Left kidney (tissue), 2 donors: Measurements from ENCODE around the gene CANT1. TPM values are rescaled to one million over a fixed set of nuclear protein-coding genes. Genes with fewer than 3 reads are reported as not detected.
"Not testable (repeated sequence)": the region's sequence is repeated elsewhere in the genome, so short reads cannot be mapped to it uniquely, and the experiment has no call there.

Source experiments
- DNase-seq: peaks from one replicate; pipeline ENCODE4 v3.0.0-alpha.2; 2013
- polyA plus RNA-seq: library from polyadenylated mRNA; unstranded; fragments of 120-200 nt; gene quantifications from one replicate; pipeline ENCODE4 v1.2.1, GENCODE V29; 2013; ENCODE audit not compliant: insufficient read length

Gene CANT1
- polyA plus RNA-seq, 1 donor, result 44.8 TPM

DNA sequence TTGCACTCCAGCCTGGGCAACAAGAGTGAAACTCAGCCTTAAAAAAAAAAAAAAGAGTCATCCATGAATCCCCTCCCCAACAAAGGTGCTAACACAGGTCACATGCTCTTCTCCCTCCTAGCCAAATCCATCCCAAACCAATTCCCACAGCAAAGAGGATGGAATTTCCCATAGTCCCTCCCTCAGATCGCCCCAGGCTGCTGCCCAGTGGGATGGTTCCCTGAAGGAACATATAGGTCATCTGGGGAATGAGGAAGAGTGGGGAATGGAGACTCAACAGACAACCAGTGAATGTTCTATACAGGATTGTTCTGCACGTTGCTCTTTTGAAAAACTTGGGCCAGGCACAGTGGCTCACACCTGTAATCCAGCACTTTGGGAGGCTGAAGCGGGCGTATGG lies 48.0 kb downstream of the CANT1 start:
- DNase-seq, result no peak

DNA sequence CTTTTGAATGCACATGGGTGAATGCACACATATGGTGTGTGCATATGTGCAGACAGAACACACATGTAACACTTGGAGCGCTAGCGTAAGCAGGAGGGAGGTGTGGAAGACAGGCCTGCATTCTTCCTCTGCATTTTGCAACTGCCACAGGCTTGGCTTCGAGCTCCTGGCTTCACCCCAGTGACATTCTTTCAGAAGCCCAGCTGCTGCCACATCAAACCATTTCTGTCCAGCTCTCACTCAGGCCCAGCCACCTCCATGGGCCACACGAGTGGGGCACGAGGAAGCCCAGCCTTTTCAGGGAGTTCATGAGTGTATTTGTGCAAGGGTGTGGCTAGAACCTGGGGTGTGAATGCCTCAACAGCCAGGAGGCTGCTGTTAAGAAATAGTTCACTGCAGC lies 48.6 kb downstream of the CANT1 start:
- no peak for DNase-seq

DNA sequence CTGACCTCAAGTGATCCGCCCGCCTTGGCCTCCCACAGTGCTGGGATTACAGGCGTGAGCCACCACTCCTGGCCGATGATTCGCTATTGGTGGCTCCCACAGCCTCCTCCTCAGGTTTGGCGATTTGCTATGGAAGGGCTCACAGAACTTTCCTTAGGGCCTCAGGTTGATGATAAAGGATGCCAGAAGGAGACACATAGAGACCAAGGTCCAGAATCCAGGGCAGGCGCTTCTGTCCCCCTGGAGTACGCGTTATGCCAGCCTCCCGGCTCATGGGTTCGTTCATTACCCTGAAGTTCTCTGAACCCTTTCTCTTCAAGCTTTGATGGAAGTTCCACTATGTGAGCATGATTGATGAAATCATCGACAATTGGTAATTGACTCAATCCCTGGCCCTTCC lies 49.8 kb downstream of the CANT1 start:
- no peak for DNase-seq

- DNase-seq, result no peak
These were observed 50.9 kb downstream of the CANT1 start for GRCh38 chr17:78958641-78959127.

- DNase-seq, result no peak
These were observed 52.4 kb downstream of the CANT1 start for GRCh38 chr17:78957128-78957527.

- no peak for DNase-seq
These were observed 53.3 kb downstream of the CANT1 start for GRCh38 chr17:78956254-78956653.

DNA sequence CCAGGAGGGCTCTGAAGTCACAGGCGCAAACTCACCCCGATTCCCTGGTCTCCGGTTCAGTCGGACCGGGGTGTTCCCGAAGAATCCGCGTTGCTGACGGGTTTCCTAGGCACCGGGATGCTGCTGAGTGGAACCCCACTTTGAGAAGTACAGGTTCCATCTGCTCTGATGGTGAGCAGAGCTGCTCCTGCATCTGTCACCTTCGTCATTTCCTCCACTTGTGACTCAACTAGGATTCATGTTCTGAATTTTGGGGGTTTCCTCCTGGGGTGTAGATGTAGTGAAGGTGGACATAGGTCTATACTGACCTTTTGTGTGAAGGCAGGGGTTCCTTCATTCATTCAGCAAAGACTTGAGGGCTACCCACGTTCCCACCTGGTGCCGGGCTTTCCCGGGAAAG lies 54.9 kb downstream of the CANT1 start:
- DNase-seq, result no peak

DNA sequence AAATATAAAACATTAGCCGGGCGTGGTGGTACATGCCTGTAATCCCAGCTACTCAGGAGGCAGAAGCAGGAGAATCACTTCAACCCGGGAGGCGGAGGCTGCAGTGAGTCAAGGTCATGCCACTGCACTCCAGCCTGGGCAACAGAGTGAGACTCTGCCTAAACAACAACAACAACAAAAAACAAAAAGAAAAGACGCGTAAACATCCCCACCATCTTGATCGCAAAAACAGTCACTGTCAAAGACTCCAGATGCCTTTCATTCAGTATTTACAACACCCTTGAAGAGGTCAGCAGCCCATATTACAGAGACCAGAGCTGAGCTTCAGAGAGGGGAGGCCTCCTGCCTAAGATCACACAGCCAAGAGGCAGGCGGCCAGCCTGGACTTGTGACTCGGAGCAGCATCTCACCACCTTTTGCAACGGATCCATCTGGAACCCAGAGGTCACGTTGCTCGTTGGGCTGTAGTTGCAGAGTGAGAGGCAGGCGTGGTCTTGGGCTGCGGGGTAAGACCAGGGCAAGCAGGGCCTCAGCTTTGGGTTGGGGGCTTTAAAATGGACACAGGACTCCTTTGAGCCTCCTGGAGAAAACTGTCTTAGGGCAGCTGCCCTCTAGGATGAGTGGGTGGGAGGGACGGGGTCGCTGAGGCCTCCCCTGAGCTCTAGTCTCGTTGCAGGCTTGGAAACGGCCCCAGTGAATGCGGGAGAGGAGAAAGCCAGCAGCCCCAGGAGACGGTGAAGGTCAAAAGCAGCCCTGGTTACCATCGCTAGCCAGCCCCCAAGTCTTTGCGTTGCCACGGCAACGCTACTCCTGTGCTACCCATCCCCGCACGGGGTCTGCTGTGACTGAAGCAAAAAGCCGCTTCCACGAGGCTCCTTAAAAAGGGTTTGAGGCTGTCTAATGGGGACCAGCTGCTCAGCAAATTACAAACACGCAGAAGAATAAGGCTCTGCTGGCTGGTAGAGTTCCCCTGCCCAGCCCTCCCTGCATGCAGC lies 55.9 kb downstream of the CANT1 start:
- no peak for DNase-seq

- DNase-seq, result no peak
These were observed 56.9 kb downstream of the CANT1 start for GRCh38 chr17:78952706-78953105.

- DNase-seq, result no peak
These were observed 57.5 kb downstream of the CANT1 start for GRCh38 chr17:78951967-78952551.

DNA sequence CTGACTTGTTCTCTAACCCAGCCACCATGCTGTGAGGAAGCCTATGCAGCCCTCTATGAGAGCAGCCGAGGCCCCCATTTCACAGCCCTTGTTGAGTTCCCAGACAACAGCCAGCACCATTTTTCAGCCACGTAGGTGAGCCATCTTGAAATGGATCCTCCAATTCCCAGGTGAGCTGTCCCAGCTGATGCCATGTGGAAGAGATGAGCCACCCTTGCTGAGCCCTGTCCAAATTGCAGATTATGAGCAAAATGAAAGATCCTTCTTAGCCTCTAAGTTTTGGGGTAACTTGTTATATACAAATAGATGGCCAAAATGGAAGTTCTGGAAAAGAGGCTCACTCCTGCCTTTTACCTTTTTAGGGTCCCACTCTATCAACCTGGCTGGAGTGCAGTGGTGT lies 58.7 kb downstream of the CANT1 start:
- no peak for DNase-seq

DNA sequence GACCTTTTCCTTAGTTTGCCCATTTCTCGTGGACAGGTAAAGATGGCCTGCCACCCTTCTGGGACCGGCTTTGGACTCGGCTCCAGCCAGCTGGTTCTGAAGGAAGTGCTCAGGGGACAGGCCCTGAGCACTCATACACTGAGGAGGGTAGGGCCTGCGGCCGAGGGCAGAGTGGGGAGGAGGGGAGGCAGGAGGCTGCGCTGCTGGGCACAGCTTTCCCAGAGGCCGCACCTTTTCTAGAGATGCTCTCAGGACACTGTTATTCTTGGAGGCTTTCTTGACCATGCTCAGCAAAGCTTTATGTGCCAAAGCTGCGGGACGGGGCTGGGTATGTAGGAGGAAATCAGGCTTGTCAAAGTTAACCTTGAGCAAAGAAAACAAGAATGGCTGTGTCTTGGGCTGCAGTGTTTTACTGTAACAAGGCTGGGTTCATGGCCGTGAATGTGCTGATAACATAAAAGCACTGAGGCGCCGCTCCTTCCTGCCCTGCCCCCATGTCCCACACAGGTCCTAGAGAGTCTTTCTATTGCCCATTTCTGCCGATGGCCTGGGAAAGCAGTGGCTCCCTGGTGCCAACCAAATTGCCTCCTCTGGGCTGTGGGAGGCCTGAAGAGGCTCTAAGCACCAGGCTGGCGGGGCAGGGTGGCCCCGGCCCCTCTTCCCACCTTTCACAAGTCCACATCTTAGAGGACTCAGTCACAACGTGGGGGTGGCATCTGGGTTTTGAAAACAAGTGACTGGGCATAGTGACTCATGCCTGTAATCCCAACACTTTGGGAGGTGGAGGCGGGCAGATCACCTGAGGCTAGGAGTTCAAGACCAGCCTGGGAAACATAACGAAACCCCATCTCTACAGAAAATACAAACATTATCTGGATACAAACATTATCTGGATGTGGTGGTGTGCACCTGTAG lies 62.1 kb downstream of the CANT1 start:
- DNase-seq, result no peak

GRCh38 chr17:78946631-78947030 lies 62.9 kb downstream of the CANT1 start:
- DNase-seq, result no peak

- no peak for DNase-seq
These were observed 63.4 kb downstream of the CANT1 start for GRCh38 chr17:78946131-78946530.

DNA sequence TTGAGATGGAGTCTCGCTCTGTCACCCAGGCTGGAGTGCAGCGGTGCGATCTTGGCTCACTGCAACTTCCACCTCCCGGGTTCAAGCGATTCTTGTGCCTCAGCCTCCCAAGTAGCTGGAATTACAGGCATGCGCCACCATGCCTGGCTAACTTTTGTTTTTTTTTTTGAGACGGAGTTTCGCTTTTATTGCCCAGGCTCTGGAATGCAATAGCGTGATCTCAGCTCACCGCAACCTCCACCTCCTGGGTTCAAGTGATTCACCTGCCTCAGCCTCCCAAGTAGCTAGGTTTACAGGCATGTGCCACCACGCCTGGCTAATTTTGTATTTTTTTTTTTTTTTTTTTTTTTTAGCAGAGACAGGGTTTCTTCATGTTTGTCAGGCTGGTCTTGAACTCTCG lies 64.1 kb downstream of the CANT1 start:
- DNase-seq, result not testable (repeated sequence)

- DNase-seq, result no peak
These were observed 64.6 kb downstream of the CANT1 start for GRCh38 chr17:78944956-78945355.

DNA sequence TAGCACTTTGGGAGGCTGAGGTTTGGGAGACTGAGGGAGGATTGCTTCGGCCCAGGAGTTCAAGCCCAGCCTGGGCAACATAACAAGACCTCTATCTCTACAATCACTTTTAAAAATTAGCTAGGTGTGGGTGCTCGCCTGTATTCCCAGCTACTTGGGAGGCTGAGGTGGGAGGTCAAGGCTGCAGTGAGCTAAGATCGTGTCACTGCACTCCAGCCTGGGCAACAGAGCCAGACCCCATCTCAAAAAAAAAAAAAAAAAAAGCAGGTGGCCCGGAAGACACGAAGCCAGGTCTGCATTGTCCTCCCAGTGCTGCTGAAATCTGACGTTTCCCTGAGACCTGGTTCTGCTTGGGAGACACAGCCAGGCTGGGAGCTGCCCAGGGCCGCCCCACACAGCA lies 65.5 kb downstream of the CANT1 start:
- DNase-seq, result no peak

Other genes with a start within 250 kb of the CANT1 start
- gene CYTH1, start 227.5 kb downstream of the CANT1 start, polyA plus RNA-seq, result 28.6 TPM
- gene USP36, start 168.9 kb downstream of the CANT1 start, polyA plus RNA-seq, result 54.8 TPM
- gene CEP295NL, start 106.6 kb downstream of the CANT1 start, polyA plus RNA-seq, result 0.78 TPM
- 138 TPM for gene TIMP2, start 84.4 kb downstream of the CANT1 start, polyA plus RNA-seq
- 115 TPM for gene LGALS3BP, start 29.8 kb downstream of the CANT1 start, polyA plus RNA-seq
- gene C1QTNF1, start 14.4 kb upstream of the CANT1 start, polyA plus RNA-seq, result 1.9 TPM
- gene ENGASE, start 65.1 kb upstream of the CANT1 start, polyA plus RNA-seq, result 21.0 TPM